Right atrium auricular region (tissue), 2 donors: ENCODE measurements around the gene PRSS33. TPM values are rescaled to one million over a fixed set of nuclear protein-coding genes. Genes with fewer than 3 reads are reported as not detected.
A peak's percentile ranks its signal among the peaks of the same experiment; 100 is the strongest.

Experiments
- DNase-seq: peaks from one replicate; pipeline ENCODE4 v3.0.0-alpha.2; 2019; ENCODE audit warnings: low spot score
- H3K27ac ChIP-seq, 2 donors: fragments of 200-600 bp; sonication (generic); 1 replicate in 1 of 2; 2 replicates in 1 of 2; pipeline ENCODE4 v1.5.1; 2016 to 2019
- H3K27me3 ChIP-seq, 2 donors: fragments of 200-600 bp; sonication (generic); one replicate each; pipeline versions ENCODE4 v1.5.1 to v1.6.0; 2017 to 2019
- H3K36me3 ChIP-seq: fragments of 200-600 bp; sonication (generic); one replicate; pipeline ENCODE4 v1.5.1; 2016
- H3K4me1 ChIP-seq, 2 donors: fragments of 200-600 bp; sonication (generic); one replicate each; pipeline versions ENCODE4 v1.5.1 to v1.6.0; 2017 to 2019
- H3K4me3 ChIP-seq, 2 donors: fragments of 200-600 bp; sonication (generic); 1 replicate in 1 of 2; 2 replicates in 1 of 2; pipeline ENCODE4 v1.5.1; 2017 to 2019; ENCODE audit warnings: mild to moderate bottlenecking in 1 of 2, moderate library complexity in 1 of 2
- H3K9me3 ChIP-seq, 2 donors: fragments of 200-600 bp; sonication (generic); one replicate each; pipeline ENCODE4 v1.5.1; 2019
- CTCF ChIP-seq, 2 donors: fragments of 200-600 bp; sonication (generic); IDR thresholded peaks; one replicate each; pipeline ENCODE4 v1.5.1; 2019; ENCODE audit warnings: antibody characterized with exemption in 2 of 2
- total RNA-seq, 2 donors: library from RNA; depleted of rRNA; stranded (reverse); fragments of >200 nt; gene quantifications; one replicate each; pipeline ENCODE4 v1.1.0, GENCODE V29; 2016

The PRSS33 gene
- total RNA-seq, 2 donors from 2014 or later: not detected

GRCh38 chr16:2751577-2752034 lies 35.8 kb downstream of the PRSS33 start:
- no peaks in the 10 kb centered on the region for H3K27me3 ChIP-seq
- no peaks in the 10 kb centered on the region for H3K36me3 ChIP-seq
- peaks cover 0 to 37% of the 10 kb centered on the region in 2 donors for H3K4me1 ChIP-seq
- H3K27ac ChIP-seq: peak overlapping the region; percentile 96 to 100
- peak overlapping the region; percentile 75 to 98 for H3K4me3 ChIP-seq
- no peaks in the 10 kb centered on the region for H3K9me3 ChIP-seq
- no peak for DNase-seq
- no peak for TF ChIP-seq CTCF (IDR thresholded peaks at IDR 0.05)

GRCh38 chr16:2749936-2750335 lies 37.4 kb downstream of the PRSS33 start:
- Histone ChIP-seq H3K4me1 (peaks cover 0 to 20% of the 10 kb centered on the region in 2 donors), H3K9me3 (no peaks in the 10 kb centered on the region), H3K27ac (no peak overlapping the region), H3K36me3 (no peaks in the 10 kb centered on the region), H3K27me3 (no peaks in the 10 kb centered on the region), H3K4me3 (no peak overlapping the region)
- DNase-seq: no peak
- no peak for TF ChIP-seq CTCF (IDR thresholded peaks at IDR 0.05)

- no peak for TF ChIP-seq CTCF (IDR thresholded peaks at IDR 0.05)
- Histone ChIP-seq H3K27ac (no peak overlapping the region), H3K27me3 (no peaks in the 10 kb centered on the region), H3K36me3 (no peaks in the 10 kb centered on the region), H3K9me3 (no peaks in the 10 kb centered on the region), H3K4me1 (peaks cover 0 to 15% of the 10 kb centered on the region in 2 donors), H3K4me3 (no peak overlapping the region)
- DNase-seq: no peak
Measured at GRCh38 chr16:2749476-2749875, 37.9 kb downstream of the PRSS33 start.

GRCh38 chr16:2748757-2749455 lies 38.5 kb downstream of the PRSS33 start:
- no peak for DNase-seq
- H3K4me3 ChIP-seq: no peak overlapping the region
- no peak for TF ChIP-seq CTCF (IDR thresholded peaks at IDR 0.05)
- H3K36me3 ChIP-seq: no peaks in the 10 kb centered on the region
- peaks cover 0 to 10% of the 10 kb centered on the region in 2 donors for H3K4me1 ChIP-seq
- H3K27me3 ChIP-seq: no peaks in the 10 kb centered on the region
- H3K9me3 ChIP-seq: no peaks in the 10 kb centered on the region
- no peak overlapping the region for H3K27ac ChIP-seq

- H3K4me1 ChIP-seq: no peaks in the 10 kb centered on the region
- DNase-seq: no peak
- no peaks in the 10 kb centered on the region for H3K36me3 ChIP-seq
- TF ChIP-seq CTCF (IDR thresholded peaks at IDR 0.05): no peak
- H3K9me3 ChIP-seq: no peaks in the 10 kb centered on the region
- no peak overlapping the region for H3K27ac ChIP-seq
- no peak overlapping the region for H3K4me3 ChIP-seq
- no peaks in the 10 kb centered on the region for H3K27me3 ChIP-seq
Measured at GRCh38 chr16:2745961-2746360, 41.4 kb downstream of the PRSS33 start.
